Daoy (cell line): Measurements from ENCODE around the gene NACAD. TPM values are rescaled to one million over a fixed set of nuclear protein-coding genes. Genes with fewer than 3 reads are reported as not detected.

Experiments used
- DNase-seq: peaks from one replicate; pipeline ENCODE4 v3.0.0-alpha.2; 2015; ENCODE audit warnings: low read depth
- total RNA-seq: library from RNA; depleted of rRNA; stranded (reverse); fragments of >200 nt; shearing (Covaris generic); gene quantifications from 2 replicates; pipeline ENCODE4 v1.2.3, GENCODE V29; 2014

The NACAD gene
- total RNA-seq, 1 experiment from 2014 or later = 1.6 TPM

GRCh38 chr7:45075355-45075644, 13.5 kb downstream of the NACAD start:
- DNase-seq = no peak

GRCh38 chr7:45074528-45075354, 14.0 kb downstream of the NACAD start:
- DNase-seq = no peak

- no peak for DNase-seq
Observed at GRCh38 chr7:45073786-45074527, 14.8 kb downstream of the NACAD start.

GRCh38 chr7:45073031-45073785, 15.6 kb downstream of the NACAD start:
- DNase-seq = no peak

- DNase-seq = no peak
Observed at GRCh38 chr7:45072131-45073030, 16.4 kb downstream of the NACAD start.

- no peak for DNase-seq
Observed at GRCh38 chr7:45071528-45071927, 17.2 kb downstream of the NACAD start.

GRCh38 chr7:45070254-45070642, 18.5 kb downstream of the NACAD start:
- DNase-seq = no peak

GRCh38 chr7:45069444-45070253, 19.1 kb downstream of the NACAD start:
- no peak for DNase-seq

GRCh38 chr7:45068236-45069023, 20.3 kb downstream of the NACAD start:
- DNase-seq = no peak

- DNase-seq = no peak
Observed at GRCh38 chr7:45067582-45067981, 21.2 kb downstream of the NACAD start.

- no peak for DNase-seq
Observed at GRCh38 chr7:45066409-45066808, 22.4 kb downstream of the NACAD start.

GRCh38 chr7:45065031-45065995, 23.5 kb downstream of the NACAD start:
- no peak for DNase-seq

- no peak for DNase-seq
Observed at GRCh38 chr7:45064047-45064725, 24.6 kb downstream of the NACAD start.

GRCh38 chr7:45061806-45062425, 26.9 kb downstream of the NACAD start:
- DNase-seq = no peak

- DNase-seq = no peak
Observed at GRCh38 chr7:45061352-45061751, 27.4 kb downstream of the NACAD start.

- no peak for DNase-seq
Observed at GRCh38 chr7:45060295-45060694, 28.5 kb downstream of the NACAD start.

GRCh38 chr7:45057878-45058277, 30.9 kb downstream of the NACAD start:
- DNase-seq = no peak
